Vagina (tissue), 2 donors: ENCODE data around the gene SCGN.

ENCODE experiments used
- CTCF ChIP-seq, 3 experiments: fragments of 450-650 bp in 2 of 3; fragments of 200-600 bp in 1 of 3; sonication (generic) in 1 of 3; IDR thresholded peaks; one replicate each; pipeline ENCODE4 v1.5.1; 2017 to 2019; ENCODE audit warnings: antibody characterized with exemption in 3 of 3, mild to moderate bottlenecking in 2 of 3, moderate library complexity in 2 of 3
- POLR2A ChIP-seq, 2 donors: fragments of 450-650 bp; IDR thresholded peaks; one replicate each; pipeline ENCODE4 v1.6.1; 2017; ENCODE audit warnings: antibody characterized with exemption in 2 of 2, mild to moderate bottlenecking in 2 of 2, moderate library complexity in 2 of 2

- no peak for TF ChIP-seq POLR2A (IDR thresholded peaks at IDR 0.05)
- no peak for TF ChIP-seq CTCF (IDR thresholded peaks at IDR 0.05)
Observed at GRCh38 chr6:25627001-25627400, 25.0 kb upstream of the SCGN start.
